GM19468 (cell line): ENCODE data around the gene DLEC1.
"Not testable (repeated sequence)": the region's sequence is repeated elsewhere in the genome, so short reads cannot be mapped to it uniquely, and the experiment has no call there.

Source experiments
- ATAC-seq: cut with Tn5 transposase; IDR thresholded peaks from one replicate; pipeline ENCODE4 v1.9.1; 2021; ENCODE audit warnings: mild to moderate bottlenecking, moderate library complexity, moderate number of reproducible peaks; ENCODE audit not compliant: unreplicated experiment; ENCODE audit errors: extremely low read depth

DLEC1 gene

GRCh38 chr3:38133209-38133556 lies 94.2 kb downstream of the DLEC1 start:
- no peak for ATAC-seq

- ATAC-seq = no peak
Observed at GRCh38 chr3:38133557-38134405, 94.8 kb downstream of the DLEC1 start.

- not testable (repeated sequence) for ATAC-seq
Observed at GRCh38 chr3:38134517-38135143, 95.6 kb downstream of the DLEC1 start.

- not testable (repeated sequence) for ATAC-seq
Observed at GRCh38 chr3:38135621-38136277, 96.7 kb downstream of the DLEC1 start.

- no peak for ATAC-seq
Observed at GRCh38 chr3:38136393-38136776, 97.4 kb downstream of the DLEC1 start.

- ATAC-seq = peak; percentile 82
Observed at GRCh38 chr3:38136777-38137614, 98.0 kb downstream of the DLEC1 start, which contains the start of gene ACAA1. Gene ACAA1, minus strand, starts transcription at chr3:38137127. Its CDS starts 92 bp downstream, at chr3:38137035.

- no peak for ATAC-seq
Observed at GRCh38 chr3:38137615-38138348, 98.8 kb downstream of the DLEC1 start.

GRCh38 chr3:38138349-38139190 lies 99.6 kb downstream of the DLEC1 start, which contains the start of gene MYD88:
Gene MYD88, plus strand, starts transcription at chr3:38138661. Its CDS starts 40 bp downstream, at chr3:38138701.
- ATAC-seq = peak; percentile 37

GRCh38 chr3:38139191-38139590 lies 100.2 kb downstream of the DLEC1 start:
- no peak for ATAC-seq

GRCh38 chr3:38139652-38140051 lies 100.6 kb downstream of the DLEC1 start:
- ATAC-seq = no peak

- no peak for ATAC-seq
Observed at GRCh38 chr3:38140326-38141172, 101.5 kb downstream of the DLEC1 start.

GRCh38 chr3:38141173-38141951 lies 102.4 kb downstream of the DLEC1 start:
- no peak for ATAC-seq

- no peak for ATAC-seq
Observed at GRCh38 chr3:38141952-38142273, 102.9 kb downstream of the DLEC1 start.

- ATAC-seq = no peak
Observed at GRCh38 chr3:38142959-38143358, 104.0 kb downstream of the DLEC1 start.

- no peak for ATAC-seq
Observed at GRCh38 chr3:38143511-38143910, 104.5 kb downstream of the DLEC1 start.

- no peak for ATAC-seq
Observed at GRCh38 chr3:38146504-38146903, 107.5 kb downstream of the DLEC1 start.

GRCh38 chr3:38147421-38147820 lies 108.4 kb downstream of the DLEC1 start:
- ATAC-seq = no peak
